Medulla oblongata (tissue), 1 donor: Measurements from ENCODE around the gene ATP23.

ENCODE experiments used
- DNase-seq: peaks from one replicate; pipeline ENCODE4 v3.0.0-alpha.2; 2015; ENCODE audit errors: extremely low spot score

ATP23 gene

GRCh38 chr12:57983146-57983857 is 41.9 kb downstream of the ATP23 start:
- peak; percentile 27 for DNase-seq

GRCh38 chr12:57983858-57984505 is 42.6 kb downstream of the ATP23 start:
- no peak for DNase-seq

GRCh38 chr12:57984629-57985151 is 43.3 kb downstream of the ATP23 start:
- DNase-seq = no peak

- no peak for DNase-seq
Measured at GRCh38 chr12:57985685-57986084, 44.3 kb downstream of the ATP23 start.

GRCh38 chr12:57989838-57990237 is 48.5 kb downstream of the ATP23 start:
- no peak for DNase-seq

- DNase-seq = no peak
Measured at GRCh38 chr12:57990241-57990883, 49.0 kb downstream of the ATP23 start.

- no peak for DNase-seq
Measured at GRCh38 chr12:57992001-57992400, 50.6 kb downstream of the ATP23 start.

GRCh38 chr12:57993030-57993429 is 51.7 kb downstream of the ATP23 start:
- no peak for DNase-seq

- no peak for DNase-seq
Measured at GRCh38 chr12:57993834-57994233, 52.5 kb downstream of the ATP23 start.

- DNase-seq = no peak
Measured at GRCh38 chr12:57996520-57996919, 55.2 kb downstream of the ATP23 start.

GRCh38 chr12:57998251-57998650 is 56.9 kb downstream of the ATP23 start:
- DNase-seq = no peak

GRCh38 chr12:58000499-58000898 is 59.1 kb downstream of the ATP23 start:
- no peak for DNase-seq

- no peak for DNase-seq
Measured at GRCh38 chr12:58007875-58008274, 66.5 kb downstream of the ATP23 start.

- DNase-seq = no peak
Measured at GRCh38 chr12:58008634-58009033, 67.3 kb downstream of the ATP23 start.
